Activated T-helper 1 cell treated with anti-CD3 and anti-CD28 coated beads, Interleukin-2, amount 50 U/mL, for 16 hours (primary cell): ENCODE data around the gene STXBP6.

Experiments used
- DNase-seq, 2 donors: peaks; one replicate each; pipeline ENCODE4 v3.0.0-alpha.2; 2020; ENCODE audit warnings: low read depth in 1 of 2, low spot score in 1 of 2

Gene STXBP6

DNA sequence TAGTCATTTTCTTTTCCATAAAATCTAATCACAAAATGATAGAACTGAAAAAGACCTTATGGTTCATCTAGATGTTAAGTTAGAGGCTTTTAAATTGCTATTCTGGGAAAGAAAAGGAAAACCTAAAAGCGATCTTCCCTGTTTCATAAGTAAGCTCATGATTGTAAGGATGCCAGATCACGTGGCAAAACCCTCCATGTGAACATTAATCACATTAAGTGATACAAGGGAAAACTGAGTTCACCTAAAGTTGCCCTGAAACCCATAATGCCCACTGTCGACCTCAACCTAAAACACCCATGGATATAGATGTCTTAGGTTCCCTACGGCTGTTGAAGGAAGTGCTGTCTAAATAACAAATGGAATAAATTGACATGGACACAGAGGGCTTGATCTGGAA is 3.0 kb upstream of the STXBP6 start:
- no peak for DNase-seq

DNA sequence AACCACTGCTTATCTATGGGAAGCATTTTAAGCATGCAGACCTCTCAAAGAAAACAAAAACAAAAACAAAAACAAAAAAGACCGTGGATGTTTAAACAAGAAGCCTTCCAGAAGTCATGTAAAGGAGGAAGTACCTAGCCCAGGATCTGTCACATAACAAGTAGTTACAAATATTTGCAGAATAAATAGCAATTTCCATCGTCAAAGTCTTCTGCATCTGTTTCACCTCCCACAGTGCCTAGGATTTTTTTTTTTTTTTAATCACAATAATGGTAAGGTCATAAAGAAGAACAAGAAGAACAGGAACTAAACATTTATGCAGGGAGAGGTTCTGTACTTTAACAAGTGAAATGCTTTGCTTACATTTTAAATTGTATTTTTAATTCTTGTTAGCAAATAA is 2.4 kb upstream of the STXBP6 start:
- DNase-seq, result no peak

DNA sequence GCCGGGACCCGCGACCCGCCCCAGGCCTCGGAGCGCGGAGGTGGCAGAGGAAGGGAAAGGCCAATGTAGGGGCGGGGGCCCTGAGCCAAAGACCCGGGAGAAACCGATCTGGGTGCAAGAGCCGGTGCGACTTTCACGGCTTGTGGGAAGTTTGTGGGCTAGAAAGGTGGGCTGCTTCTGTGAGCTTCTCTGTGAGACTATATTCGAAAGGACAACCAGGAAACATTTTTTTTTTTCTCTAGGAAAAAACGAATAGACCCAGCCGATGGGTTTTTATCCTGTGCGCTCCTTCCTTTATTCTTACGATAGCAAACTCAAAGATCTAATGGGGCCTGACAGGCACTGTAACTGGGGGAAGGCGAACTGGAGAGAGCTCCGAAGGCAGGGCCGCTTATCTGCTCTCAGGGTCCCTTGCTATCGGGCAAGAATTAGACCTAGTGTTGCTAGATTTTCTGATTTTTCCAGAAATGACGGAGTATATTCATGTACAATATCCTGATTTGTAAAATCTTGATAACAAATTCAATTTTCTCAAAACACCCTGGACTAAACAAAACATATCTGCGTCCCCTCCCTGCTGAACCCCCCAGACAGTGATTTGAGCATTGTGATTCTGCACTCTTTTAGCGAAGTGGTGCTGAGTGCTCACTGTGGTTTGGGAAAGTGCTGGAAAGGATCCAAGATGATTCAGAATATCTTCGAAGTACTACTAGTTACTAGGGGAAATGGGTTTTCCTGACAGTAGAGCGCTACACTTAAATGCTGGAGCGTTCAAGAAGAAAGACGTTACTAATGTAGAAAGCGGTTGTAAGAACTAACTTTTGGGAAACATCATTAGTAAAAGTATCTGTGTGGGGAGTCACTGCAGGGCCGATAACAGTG is 563 bp upstream of the STXBP6 start:
- no peak for DNase-seq

DNA sequence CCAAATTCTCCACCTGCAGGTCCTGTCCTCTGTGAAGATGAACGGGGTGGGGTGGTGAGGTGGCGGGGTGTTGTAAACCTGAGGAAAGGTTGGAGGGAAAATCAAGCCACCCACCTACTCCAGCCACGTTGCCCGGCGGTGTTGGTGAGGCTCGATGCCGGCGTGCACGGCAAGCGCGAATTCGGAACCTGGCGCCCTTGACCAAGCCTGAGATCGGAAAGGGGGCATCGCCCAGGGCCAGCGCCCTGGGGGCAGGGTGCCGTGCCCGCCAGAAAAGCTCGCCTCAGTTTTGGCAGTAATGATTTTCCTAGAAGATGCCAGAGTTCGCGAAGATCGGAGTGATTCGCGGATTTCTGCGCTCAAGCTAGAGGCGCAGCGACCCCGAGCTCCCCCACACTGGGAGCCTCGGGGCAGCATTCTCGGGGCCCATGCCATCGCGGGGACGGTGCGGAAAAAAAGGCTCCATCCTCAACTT is 817 bp downstream of the STXBP6 start:
- DNase-seq, result no peak

DNA sequence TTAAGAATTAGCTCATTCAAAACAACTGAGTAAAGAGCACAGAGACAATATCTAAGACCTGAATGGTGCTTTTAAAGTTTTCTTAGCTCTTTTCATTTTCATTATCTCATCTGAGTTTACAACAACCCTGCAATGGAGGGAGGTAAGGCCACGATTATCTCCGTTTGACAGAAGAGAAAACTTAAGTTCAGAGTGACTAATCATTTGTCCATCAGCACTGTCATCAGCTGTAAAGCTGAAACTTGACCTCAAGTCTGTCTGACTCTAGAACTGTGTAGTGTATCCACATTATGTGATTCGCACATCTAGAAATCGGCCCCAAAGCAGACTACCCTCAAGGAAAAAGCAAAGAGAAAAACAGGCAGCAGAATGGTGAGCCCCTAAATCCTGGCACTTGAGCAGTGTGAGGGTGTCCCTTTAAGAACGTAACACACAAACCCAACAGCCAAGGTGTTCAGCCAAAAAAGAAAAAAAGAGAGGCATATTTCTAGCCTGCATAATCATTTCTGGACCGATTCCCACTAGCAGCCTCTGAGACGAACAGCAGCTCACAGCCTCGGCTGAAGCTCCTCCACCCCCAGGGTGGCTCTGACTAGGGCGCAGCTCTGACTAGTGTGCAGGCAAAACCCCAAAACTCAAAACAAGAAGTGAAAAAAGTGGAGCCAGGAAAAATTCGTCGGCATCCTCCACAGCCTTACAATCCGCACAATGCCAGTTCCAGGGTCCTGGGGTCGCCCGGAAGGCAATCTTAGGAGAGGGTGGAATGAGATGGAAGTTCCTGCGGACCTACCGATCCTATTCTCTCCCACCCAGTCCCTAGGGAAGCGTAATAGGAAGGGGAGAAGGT is 1.6 kb downstream of the STXBP6 start:
- no peak for DNase-seq

DNA sequence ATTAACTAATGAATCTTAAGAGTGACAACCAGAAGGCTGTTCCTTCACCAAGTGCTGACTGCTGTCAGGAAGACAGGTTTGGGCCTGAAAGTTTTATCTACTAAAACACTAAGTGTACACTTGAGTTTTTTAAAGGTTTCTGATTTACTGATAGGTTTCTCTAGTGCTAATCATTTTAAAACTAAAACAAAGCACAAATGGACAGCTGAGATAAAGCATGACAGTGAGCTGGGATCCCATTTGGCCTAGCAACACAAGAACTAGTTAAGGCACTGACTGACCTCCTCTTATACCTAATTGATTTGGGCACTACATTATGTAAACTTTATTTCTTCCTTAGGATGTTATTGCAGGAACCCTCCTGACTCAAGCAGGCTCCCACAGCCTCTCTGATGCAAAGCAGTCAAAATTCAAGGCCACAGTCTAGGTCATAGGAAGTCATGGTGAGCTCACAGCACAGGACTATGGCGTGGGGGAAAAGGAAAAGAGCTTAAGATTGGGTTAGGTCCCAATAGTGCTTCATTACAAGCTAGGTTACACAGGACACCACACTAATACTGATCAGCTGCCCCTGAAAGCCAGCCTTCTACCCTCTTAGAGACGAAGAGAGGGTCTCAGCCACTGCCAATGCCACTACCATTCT is 3.5 kb downstream of the STXBP6 start:
- DNase-seq, result no peak

DNA sequence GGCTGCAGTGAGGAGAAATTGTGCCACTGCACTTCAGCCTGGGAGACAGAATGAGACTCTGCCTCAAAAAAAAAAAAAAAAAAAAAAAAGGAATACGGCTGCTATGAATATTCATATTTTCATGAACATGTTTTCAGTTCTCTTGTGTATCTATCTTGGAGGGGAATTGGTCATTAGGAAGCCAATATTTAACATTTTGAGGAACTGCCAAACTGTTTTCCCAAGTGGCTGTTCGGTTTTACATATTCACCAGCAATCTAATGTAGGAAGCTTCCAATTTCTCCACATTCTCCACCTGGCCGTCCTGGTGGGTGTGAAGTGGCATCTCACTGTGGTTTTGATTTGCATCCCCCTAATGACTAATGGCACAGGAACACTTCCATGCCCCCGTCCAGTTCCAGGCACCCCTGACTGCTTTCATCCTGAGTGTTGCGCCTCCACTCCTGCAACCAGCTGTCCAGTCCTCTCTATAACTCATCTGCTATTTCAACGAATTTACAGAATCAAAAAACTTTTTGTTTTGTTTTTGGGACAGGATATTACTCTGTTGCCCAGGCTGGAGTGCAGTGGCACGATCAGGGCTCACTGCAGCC is 5.7 kb downstream of the STXBP6 start:
- no peak for DNase-seq

DNA sequence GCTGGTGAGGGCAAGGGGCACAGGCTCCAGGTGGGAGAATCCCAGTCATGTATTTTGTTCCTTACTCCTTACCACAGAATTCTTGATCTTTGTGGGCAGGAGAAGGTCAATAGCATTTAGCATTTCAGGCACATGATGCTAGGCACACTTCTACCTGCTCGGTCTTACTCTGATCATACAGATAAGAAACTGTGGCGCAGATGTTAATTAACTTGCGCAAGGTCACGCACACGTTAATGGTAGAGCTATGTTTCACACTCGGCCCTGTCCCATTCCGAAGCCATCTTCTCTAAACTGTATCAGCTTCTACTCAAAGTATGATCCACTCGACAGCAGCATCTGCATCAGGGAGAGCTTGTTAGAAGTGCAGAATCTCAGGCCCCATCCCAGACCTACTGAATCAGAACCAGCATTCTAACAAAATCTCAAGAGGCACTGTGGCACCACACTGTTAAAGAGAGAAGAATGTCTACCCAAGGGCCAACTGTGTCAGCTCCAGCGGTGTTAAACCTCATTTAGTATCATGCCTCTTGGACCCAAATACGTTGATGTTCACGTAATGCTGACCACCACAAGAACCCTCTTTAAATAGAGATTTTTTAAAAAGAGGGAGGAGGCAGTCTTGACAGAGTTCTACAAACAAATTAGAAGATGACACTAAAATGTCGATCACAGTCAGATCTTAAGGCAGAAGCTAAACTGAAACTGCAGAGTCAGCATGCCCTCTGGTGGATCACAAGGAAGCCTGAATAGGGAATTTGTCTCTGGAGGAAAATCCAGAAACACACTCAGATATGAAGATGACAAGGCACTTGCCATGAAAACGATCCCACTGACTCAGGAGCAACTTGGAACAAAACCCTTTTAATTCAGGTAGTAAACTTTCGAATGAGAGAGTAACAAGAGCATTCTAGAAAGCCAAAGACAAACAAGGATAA is 7.3 kb downstream of the STXBP6 start:
- no peak for DNase-seq

DNA sequence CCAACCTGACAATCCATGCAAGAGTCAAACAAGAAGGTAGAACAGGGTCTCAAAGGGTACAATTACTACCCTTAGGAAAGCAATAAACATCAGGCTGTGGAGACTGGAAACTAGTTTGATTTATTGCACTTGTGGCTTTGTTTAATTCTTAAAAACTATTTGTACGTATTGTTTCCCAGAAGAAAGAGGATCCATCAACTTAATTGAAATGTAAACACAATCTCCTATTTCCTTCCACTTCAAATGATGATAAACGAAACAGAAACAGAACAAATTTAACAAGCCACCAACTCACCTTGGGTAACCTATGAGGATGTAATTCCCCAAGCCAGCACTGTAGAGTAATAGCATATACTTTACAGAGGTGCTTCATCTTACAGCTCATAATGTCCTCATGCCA is 8.0 kb downstream of the STXBP6 start:
- no peak for DNase-seq

DNA sequence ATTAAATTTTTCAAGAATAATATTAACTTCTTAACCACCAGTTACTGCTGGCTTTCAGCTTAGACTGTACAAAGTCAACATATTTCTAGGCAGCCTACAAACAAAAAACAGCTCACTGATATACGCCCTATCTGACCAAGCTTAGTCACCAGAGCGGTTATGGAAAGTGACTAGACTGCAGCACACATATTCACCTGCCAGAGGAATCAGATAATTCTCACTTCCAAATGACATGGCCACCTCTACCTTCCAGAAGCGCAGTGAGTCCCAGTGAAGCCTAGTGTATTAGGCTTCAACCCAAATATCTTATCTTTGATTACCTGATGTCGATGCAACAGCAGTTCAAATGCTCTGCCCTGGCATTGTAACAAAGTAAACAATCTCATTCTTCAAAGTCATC is 8.5 kb downstream of the STXBP6 start:
- DNase-seq, result no peak

DNA sequence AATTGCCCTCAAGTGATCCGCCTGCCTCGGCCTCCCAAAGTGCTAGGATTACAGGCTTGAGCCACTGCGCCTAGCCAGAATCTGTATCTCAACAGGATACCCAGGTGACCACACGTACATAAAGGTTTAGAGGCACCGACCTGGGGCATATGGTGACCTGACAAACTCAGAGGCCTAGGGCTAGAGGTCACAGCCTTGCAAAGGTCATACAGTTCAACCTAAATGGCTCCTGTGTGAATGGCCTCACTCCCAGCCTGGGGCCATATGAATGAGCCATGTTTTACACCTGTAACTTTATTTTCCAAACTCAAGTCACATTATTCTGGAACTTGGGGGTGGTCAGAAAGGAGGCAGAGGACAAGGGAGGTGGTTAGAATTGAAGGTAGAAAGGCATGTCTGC is 10.0 kb downstream of the STXBP6 start:
- no peak for DNase-seq

DNA sequence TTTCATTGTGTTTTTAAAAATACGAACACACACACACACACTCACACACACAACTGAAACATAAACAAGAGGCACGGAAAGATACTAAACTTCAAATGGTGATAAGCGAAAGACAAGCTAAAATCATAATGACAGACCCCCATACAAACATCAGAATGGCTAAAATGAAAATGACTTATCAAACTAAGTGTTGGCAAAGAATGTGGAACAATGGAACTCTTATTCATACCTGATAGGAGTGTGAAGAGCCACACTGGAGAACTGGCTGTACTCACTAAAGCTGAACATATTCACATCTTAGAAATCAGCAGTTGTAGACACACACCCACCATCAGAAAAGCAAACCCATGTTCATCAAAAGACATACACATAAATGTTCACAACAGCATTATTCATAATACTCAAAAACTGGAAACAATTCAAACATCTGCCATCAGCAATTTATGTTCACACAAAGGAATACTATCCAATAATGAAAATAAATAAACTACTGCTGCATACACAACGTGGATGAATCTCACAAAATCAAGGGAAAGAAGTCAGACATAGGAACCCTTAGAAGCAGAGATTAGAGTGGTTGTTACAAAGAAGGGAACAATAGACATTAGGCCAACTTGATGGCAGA is 11.8 kb downstream of the STXBP6 start:
- DNase-seq, result no peak

DNA sequence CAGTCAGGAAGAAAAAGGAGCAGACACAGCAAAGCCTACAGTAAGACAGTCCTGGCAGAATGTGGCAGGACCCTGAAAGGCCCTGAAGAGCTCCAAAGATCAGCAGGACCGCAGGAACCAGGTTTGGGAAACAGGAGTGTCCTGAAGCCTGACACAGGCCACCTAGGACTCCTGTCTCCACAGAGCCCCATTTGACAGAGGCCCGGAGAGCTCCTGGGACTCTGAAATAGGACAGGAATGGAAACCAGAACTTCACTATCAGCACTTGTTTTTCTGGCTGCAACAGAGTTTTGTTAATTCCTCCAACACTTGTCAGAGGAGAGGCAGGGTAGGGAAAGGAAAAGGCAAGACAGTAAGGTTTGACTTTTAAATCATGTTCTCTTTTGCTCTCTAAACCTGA is 12.9 kb downstream of the STXBP6 start:
- DNase-seq, result no peak

DNA sequence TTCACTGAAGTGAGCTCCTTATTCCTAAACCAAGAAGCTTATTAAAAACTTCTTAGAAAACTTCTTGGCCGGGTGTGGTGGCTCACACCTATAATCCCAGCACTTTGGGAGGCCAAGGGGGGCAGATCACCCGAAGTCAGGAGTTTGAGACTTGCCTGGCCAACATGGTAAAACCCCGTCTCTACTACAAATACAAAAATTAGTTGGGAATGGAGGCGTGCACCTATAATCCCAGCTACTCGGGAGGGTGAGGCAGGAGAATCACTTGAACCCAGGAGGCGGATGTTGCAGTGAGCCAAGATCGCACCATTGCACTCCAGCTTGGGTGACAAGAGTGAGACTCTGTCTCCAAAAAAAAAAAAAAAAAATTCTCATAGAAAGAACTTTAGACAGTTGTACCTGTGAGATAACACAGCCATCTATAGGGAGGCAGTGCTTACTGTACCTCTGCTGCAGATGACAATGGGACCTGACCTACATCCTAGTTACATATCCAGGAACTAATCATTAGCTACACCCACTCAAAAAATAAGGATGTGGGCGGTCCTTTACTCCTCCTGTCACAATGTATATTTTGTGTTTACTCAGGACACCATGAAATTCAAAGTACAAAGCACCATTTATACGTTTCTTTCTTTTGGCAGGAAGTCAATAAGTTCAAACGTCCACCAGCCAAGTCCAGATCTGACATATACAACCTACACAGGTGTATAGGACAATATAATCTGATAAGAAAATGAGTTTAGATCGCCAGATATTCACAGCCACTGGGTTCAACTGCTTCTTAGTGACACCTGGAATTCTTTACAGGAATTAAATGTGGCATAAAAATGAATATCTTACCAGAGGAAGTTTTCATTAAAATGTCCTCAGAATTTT is 14.9 kb downstream of the STXBP6 start:
- DNase-seq, result no peak

DNA sequence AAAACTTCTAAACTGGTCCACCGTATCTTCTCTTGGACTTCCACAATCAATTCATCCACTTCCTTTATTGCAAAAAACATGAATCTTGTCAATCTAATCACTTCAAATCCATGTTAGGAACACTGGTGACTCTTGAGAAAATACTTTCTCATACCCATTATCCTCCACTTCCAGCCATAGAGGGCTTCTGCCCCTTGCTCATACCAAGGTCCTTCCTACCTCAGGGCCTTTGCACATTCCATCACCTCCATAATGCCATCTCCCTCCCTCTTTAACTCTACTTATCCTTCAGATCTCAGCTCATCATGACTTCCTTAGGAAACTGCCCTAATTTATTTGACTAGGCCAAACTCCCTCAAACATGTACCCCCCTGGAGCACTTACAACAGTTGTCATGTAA is 16.6 kb downstream of the STXBP6 start:
- DNase-seq, result no peak

DNA sequence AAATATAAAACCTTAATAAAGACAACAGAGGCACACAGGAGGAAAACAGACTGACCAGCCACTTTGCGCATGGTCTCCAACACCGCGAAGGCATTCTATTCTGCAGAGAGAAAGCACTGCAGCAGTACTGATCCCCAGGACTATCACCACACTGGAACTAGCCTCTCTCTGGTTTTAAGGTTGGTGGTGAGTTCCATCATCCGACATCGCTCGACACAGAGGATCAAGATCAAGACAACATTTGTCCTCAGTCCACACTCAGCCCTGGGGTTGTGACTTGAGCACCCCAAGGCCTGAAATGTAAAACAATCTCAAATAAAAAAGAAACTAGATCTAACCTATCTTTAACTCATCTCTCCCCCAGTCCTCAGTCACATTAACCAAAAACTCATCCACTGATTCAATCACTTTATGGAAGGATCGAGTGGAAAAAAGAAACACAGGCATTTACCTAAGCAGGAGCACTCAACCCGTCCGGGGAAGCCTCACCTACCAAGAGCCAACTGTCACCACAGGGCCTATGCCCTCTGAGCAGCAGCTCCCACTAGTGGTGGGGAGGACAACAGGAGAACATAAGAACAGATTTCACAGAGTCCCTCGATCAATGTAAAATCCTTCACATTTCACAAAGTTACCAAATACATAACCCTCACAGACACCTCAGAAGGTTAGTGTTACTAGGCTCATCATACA is 17.7 kb downstream of the STXBP6 start:
- DNase-seq, result no peak

DNA sequence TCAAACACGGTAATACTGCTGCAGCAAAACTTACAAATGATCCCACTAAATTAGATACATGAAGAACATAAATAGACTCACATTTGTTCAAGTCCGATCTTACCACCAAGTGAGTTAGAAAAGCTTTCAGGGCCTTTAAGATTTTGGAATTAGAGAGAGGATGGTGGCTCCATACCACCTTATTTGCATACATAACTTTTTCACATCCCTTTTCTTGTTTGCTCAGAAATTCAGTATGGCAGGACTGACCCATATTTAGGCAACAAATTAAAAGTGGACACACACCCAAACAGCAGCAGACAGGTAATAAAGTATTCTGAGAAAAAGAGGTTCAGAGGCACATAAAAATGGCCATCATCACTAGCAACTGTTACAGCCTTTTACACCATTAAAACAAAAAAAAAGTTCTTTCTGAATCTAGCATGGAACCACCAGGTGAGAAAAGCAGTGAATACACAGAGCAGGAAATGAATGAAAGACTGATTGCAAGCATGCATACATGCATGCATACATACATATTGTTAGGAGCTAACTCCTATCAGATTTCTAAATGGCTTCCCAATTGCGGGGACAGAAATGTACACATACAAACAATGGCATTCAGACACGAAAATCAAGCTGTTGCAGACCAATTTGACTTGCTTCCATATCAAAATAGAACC is 23.3 kb downstream of the STXBP6 start:
- no peak for DNase-seq

DNA sequence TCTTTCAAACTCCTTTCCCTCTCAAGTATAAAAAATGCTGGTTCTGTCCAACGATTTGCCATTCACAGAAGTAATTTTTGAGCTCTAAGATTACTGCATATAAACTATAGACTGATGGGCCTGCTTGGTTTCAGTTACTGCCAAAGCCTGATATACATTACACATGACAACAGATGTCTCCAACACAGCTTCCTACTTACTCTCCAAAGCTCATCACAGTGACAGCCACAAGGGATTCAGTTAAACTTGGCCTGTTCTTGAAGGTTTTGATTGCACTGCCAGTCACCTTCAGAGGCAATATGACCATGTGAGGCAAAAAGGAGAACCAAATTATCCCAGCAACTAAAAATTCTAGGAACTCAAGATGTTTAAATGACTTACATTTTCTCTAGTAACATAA is 30.1 kb downstream of the STXBP6 start:
- no peak for DNase-seq
